ENCODE results near the gene RPTOR.

RPTOR gene

GRCh38 chr17:80605326-80606066 is 60.9 kb downstream of the RPTOR start:
- Histone ChIP-seq H3K9me3 (ENCODE audit: low read length) (no peaks in the 10 kb centered on the region), H3F3A (ENCODE audit: insufficient read depth, low read length) (0 out of 2 replicates have a peak, but pooled peaks cover 7% of the 10 kb centered on the region), H3K9ac (ENCODE audit: low read length) (peak overlapping the region; percentile 56; the same call in 1 of the 2 replicates), H3K36me3 (ENCODE audit: insufficient read depth, low read length) (peaks cover 18% of the 10 kb centered on the region), H3K9me2 (ENCODE audit: low read depth, low read length) (no peaks in the 10 kb centered on the region), H3K27me3 (ENCODE audit: insufficient read depth, low read length) (no peaks in the 10 kb centered on the region), H3K4me1 (ENCODE audit: insufficient read depth, low read length, severe bottlenecking) (peaks cover 57% of the 10 kb centered on the region), H3K27ac (ENCODE audit: low read depth, low read length, poor library complexity, severe bottlenecking) (peak overlapping the region; percentile 99), H3K4me2 (ENCODE audit: low read length) (peak overlapping the region; percentile 52), H2AFZ (ENCODE audit: low read length) (no peak overlapping the region), H3K4me3 (ENCODE audit: low read depth, low read length, poor library complexity, severe bottlenecking) (peak overlapping the region; percentile 41), H4K20me1 (ENCODE audit: insufficient read depth, low read length) (no peaks in the 10 kb centered on the region), H3K79me2 (ENCODE audit: insufficient read depth, low read length) (peaks cover 26% of the 10 kb centered on the region; the same call in 1 of the 2 replicates)
- TF ChIP-seq EZH2 (IDR thresholded peaks at IDR 0.05; ENCODE audit: borderline replicate concordance, low read length) (no peak), CTCF (IDR thresholded peaks at IDR 0.05; ENCODE audit: low read length) (no peak)

- Histone ChIP-seq H3K9me3 (ENCODE audit: low read length) (no peaks in the 10 kb centered on the region), H3K9ac (ENCODE audit: low read length) (no peak overlapping the region), H3K4me2 (ENCODE audit: low read length) (no peak overlapping the region), H4K20me1 (ENCODE audit: insufficient read depth, low read length) (no peaks in the 10 kb centered on the region), H3F3A (ENCODE audit: insufficient read depth, low read length) (0 out of 2 replicates have a peak, but pooled peaks cover 7% of the 10 kb centered on the region), H3K4me1 (ENCODE audit: insufficient read depth, low read length, severe bottlenecking) (peaks cover 77% of the 10 kb centered on the region), H3K79me2 (ENCODE audit: insufficient read depth, low read length) (peaks cover 23% of the 10 kb centered on the region), H3K36me3 (ENCODE audit: insufficient read depth, low read length) (peaks cover 9% of the 10 kb centered on the region; the same call in 1 of the 2 replicates), H3K4me3 (ENCODE audit: low read depth, low read length, poor library complexity, severe bottlenecking) (no peak overlapping the region), H3K27ac (ENCODE audit: low read depth, low read length, poor library complexity, severe bottlenecking) (no peak overlapping the region), H3K27me3 (ENCODE audit: insufficient read depth, low read length) (no peaks in the 10 kb centered on the region), H3K9me2 (ENCODE audit: low read depth, low read length) (no peaks in the 10 kb centered on the region), H2AFZ (ENCODE audit: low read length) (no peak overlapping the region)
- TF ChIP-seq EZH2 (IDR thresholded peaks at IDR 0.05; ENCODE audit: borderline replicate concordance, low read length): no peak
- no peak for TF ChIP-seq CTCF (IDR thresholded peaks at IDR 0.05; ENCODE audit: low read length)
Measured at GRCh38 chr17:80608326-80608725, 63.7 kb downstream of the RPTOR start.

- Histone ChIP-seq H4K20me1 (ENCODE audit: insufficient read depth, low read length) (no peaks in the 10 kb centered on the region), H3K27ac (ENCODE audit: low read depth, low read length, poor library complexity, severe bottlenecking) (peak overlapping the region; percentile 60), H3K9me2 (ENCODE audit: low read depth, low read length) (no peaks in the 10 kb centered on the region), H2AFZ (ENCODE audit: low read length) (no peak overlapping the region), H3F3A (ENCODE audit: insufficient read depth, low read length) (0 out of 2 replicates have a peak, but pooled peaks cover 5% of the 10 kb centered on the region), H3K9me3 (ENCODE audit: low read length) (no peaks in the 10 kb centered on the region), H3K36me3 (ENCODE audit: insufficient read depth, low read length) (0 out of 2 replicates have a peak, but pooled peaks cover 6% of the 10 kb centered on the region), H3K79me2 (ENCODE audit: insufficient read depth, low read length) (peaks cover 27% of the 10 kb centered on the region), H3K9ac (ENCODE audit: low read length) (no peak overlapping the region), H3K4me2 (ENCODE audit: low read length) (no peak overlapping the region), H3K27me3 (ENCODE audit: insufficient read depth, low read length) (no peaks in the 10 kb centered on the region), H3K4me1 (ENCODE audit: insufficient read depth, low read length, severe bottlenecking) (peaks cover 77% of the 10 kb centered on the region), H3K4me3 (ENCODE audit: low read depth, low read length, poor library complexity, severe bottlenecking) (no peak overlapping the region)
- no peak for TF ChIP-seq CTCF (IDR thresholded peaks at IDR 0.05; ENCODE audit: low read length)
- TF ChIP-seq EZH2 (IDR thresholded peaks at IDR 0.05; ENCODE audit: borderline replicate concordance, low read length): no peak
Measured at GRCh38 chr17:80609757-80610156, 65.1 kb downstream of the RPTOR start.

Measured in OCI-LY1 (cell line).